Measurements from ENCODE around the gene DUOX2.

DNA sequence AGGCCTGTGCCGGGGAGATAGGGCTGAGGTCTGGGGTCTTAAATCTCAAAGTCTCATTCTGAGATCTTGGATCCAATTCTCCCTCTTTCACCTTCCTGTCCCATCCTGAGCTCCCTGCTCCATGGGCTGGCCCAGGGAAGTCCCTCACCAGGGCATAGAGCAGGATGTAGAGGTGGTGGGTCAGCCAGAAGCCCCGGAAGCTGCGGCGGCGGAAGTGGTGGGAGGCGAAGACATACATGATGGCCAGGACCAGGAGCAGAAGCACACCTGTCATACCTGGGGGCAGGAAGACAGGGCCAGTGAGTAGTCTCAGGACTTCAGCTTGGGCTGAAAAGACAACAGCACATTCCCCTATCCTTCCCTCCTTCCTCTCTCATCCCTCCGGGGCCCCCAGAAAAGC lies 16.5 kb downstream of the DUOX2 start:
- TF ChIP-seq, protein P1, sequence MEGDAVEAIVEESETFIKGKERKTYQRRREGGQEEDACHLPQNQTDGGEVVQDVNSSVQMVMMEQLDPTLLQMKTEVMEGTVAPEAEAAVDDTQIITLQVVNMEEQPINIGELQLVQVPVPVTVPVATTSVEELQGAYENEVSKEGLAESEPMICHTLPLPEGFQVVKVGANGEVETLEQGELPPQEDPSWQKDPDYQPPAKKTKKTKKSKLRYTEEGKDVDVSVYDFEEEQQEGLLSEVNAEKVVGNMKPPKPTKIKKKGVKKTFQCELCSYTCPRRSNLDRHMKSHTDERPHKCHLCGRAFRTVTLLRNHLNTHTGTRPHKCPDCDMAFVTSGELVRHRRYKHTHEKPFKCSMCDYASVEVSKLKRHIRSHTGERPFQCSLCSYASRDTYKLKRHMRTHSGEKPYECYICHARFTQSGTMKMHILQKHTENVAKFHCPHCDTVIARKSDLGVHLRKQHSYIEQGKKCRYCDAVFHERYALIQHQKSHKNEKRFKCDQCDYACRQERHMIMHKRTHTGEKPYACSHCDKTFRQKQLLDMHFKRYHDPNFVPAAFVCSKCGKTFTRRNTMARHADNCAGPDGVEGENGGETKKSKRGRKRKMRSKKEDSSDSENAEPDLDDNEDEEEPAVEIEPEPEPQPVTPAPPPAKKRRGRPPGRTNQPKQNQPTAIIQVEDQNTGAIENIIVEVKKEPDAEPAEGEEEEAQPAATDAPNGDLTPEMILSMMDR (IDR thresholded peaks at IDR 0.05) = no peak
- TF ChIP-seq POLR2AphosphoS5 (IDR thresholded peaks at IDR 0.05) = no peak
- TF ChIP-seq EP300 (IDR thresholded peaks at IDR 0.05) = no peak

All from esophagus muscularis mucosa (tissue), 4 donors.